MCF 10A (cell line): ENCODE measurements around the gene PITPNM3. TPM values are rescaled to one million over a fixed set of nuclear protein-coding genes. Genes with fewer than 3 reads are reported as not detected.

ENCODE experiments used
- BruUV-seq: library from RNA; stranded (reverse); fragments of 400-500 nt; replicated peaks from 2 replicates; lab custom pipeline; 2021; lab: Mats Ljungman, UMichigan
- CTCF ChIA-PET: fragments of 300-600 bp; sonication (Branson Sonifier 250); formaldehyde crosslinking; extraction: SDS; loops from one replicate; lab custom pipeline; 2021; ENCODE audit warnings: antibody characterized with exemption, inconsistent platforms; lab: Yijun Ruan, JAX
- POLR2A ChIA-PET: fragments of 300-600, 350-650 bp; sonication (Branson Sonifier 250); formaldehyde crosslinking; extraction: SDS; loops from one replicate; lab custom pipeline; 2020; ENCODE audit warnings: antibody characterized with exemption, inconsistent platforms; lab: Yijun Ruan, JAX
- DNase-seq: peaks from one replicate; pipeline ENCODE4 v3.0.0-alpha.2; 2018; ENCODE audit not compliant: unreplicated experiment
- H3K27ac Mint-ChIP-seq: one replicate; pipeline ENCODE4 v1.8.0; 2022; ENCODE audit warnings: mild to moderate bottlenecking, low read depth, mixed read lengths; ENCODE audit not compliant: unreplicated experiment
- H3K27me3 Mint-ChIP-seq: one replicate; pipeline ENCODE4 v1.8.0; 2022; ENCODE audit warnings: mixed read lengths; ENCODE audit not compliant: insufficient read depth, unreplicated experiment
- H3K36me3 Mint-ChIP-seq: one replicate; pipeline ENCODE4 v1.8.0; 2022; ENCODE audit warnings: mild to moderate bottlenecking, moderate library complexity, mixed read lengths; ENCODE audit not compliant: insufficient read depth, unreplicated experiment
- H3K4me1 Mint-ChIP-seq: one replicate; pipeline ENCODE4 v1.8.0; 2022; ENCODE audit warnings: mixed read lengths; ENCODE audit not compliant: insufficient read depth, unreplicated experiment
- H3K4me3 Mint-ChIP-seq: one replicate; pipeline ENCODE4 v1.8.0; 2022; ENCODE audit warnings: mild to moderate bottlenecking, moderate library complexity, mixed read lengths; ENCODE audit not compliant: unreplicated experiment
- H3K9me3 Mint-ChIP-seq: one replicate; pipeline ENCODE4 v1.8.0; 2022; ENCODE audit warnings: mixed read lengths; ENCODE audit not compliant: unreplicated experiment
- intact Hi-C: fragments of 100-400 bp; cut with micrococcal nuclease; formaldehyde crosslinking; loops from 2 replicates; pipeline ENCODE4 v1.14.1; 2022
- total RNA-seq: library from RNA; stranded (reverse); gene quantifications from 2 replicates; pipeline ENCODE4 v1.2.3, GENCODE V29; 2022
- TF ChIP-seq, protein P1 (sequence below): fragments of 200-600 bp; IDR thresholded peaks from one replicate; pipeline ENCODE4 v1.8.0; 2022; ENCODE audit warnings: antibody characterized with exemption, mild to moderate bottlenecking; ENCODE audit not compliant: unreplicated experiment

PITPNM3 gene
- total RNA-seq, 1 experiment from 2014 or later = 22.8 TPM

DNA sequence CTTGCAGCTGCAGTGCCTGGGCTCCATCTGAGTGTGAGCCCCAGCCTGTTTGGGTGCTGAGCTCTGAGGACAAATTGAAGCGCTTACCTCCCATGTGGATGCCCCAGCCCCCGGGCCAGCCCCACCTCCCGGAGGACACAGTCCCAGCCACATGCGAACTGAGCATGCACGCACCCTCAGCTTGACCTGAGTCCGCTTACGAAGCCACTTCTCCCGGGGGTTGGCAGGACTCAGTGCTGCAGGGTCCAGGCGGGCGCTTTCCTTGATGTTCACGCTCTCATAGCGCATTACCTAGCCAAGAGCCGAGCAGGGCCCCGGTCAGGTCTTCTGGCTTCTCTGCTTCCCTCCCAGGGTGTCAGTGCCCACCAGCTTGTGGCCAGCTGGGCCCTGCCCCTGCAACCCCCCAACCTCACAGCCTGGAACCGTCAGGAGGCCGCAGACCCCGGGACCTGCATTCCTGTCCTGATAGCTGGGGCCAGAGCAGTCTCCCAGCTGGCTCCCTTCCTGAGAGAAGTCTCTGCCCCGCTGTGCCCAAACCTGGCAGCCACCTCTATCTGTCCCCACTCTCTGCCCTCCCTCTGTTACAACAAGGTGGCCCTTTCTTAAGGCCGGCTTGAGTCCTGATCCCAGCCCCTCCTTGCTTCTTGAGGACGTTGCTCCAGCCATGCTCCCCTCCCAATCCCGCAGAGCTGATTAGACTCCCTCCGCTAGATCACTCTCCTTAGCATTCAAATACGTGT is 88.1 kb downstream of the PITPNM3 start:
- no peaks in the 10 kb centered on the region for H3K9me3 Mint-ChIP-seq
- POLR2A ChIA-PET = no interaction called here
- BruUV-seq = no TSS peak
- TF ChIP-seq, protein P1, sequence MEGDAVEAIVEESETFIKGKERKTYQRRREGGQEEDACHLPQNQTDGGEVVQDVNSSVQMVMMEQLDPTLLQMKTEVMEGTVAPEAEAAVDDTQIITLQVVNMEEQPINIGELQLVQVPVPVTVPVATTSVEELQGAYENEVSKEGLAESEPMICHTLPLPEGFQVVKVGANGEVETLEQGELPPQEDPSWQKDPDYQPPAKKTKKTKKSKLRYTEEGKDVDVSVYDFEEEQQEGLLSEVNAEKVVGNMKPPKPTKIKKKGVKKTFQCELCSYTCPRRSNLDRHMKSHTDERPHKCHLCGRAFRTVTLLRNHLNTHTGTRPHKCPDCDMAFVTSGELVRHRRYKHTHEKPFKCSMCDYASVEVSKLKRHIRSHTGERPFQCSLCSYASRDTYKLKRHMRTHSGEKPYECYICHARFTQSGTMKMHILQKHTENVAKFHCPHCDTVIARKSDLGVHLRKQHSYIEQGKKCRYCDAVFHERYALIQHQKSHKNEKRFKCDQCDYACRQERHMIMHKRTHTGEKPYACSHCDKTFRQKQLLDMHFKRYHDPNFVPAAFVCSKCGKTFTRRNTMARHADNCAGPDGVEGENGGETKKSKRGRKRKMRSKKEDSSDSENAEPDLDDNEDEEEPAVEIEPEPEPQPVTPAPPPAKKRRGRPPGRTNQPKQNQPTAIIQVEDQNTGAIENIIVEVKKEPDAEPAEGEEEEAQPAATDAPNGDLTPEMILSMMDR = no peak
- H3K4me1 Mint-ChIP-seq = peaks cover 16% of the 10 kb centered on the region
- intact Hi-C loops = no loop called here
- peaks cover 30% of the 10 kb centered on the region for H3K36me3 Mint-ChIP-seq
- H3K27me3 Mint-ChIP-seq = no peaks in the 10 kb centered on the region
- DNase-seq = no peak
- H3K27ac Mint-ChIP-seq = no peak overlapping the region
- H3K4me3 Mint-ChIP-seq = no peak overlapping the region
- CTCF ChIA-PET = interaction anchor here (0.5 to 0.6 kb wide), 2 partner anchors 86 to 1358 kb away, joined by 3 to 4 read pairs; no protein-coding TSS in a partner anchor

- H3K4me3 Mint-ChIP-seq = no peak overlapping the region
- TF ChIP-seq, protein P1 = no peak
- peaks cover 27% of the 10 kb centered on the region for H3K36me3 Mint-ChIP-seq
- ChIA-PET CTCF (no interaction called here), POLR2A (interaction anchor here (0.7 kb wide), 1 partner anchor 110 kb away, joined by 3 read pairs; no protein-coding TSS in a partner anchor)
- H3K27me3 Mint-ChIP-seq = no peaks in the 10 kb centered on the region
- DNase-seq = no peak
- intact Hi-C loops = no loop called here
- peaks cover 11% of the 10 kb centered on the region for H3K4me1 Mint-ChIP-seq
- H3K9me3 Mint-ChIP-seq = no peaks in the 10 kb centered on the region
- no TSS peak for BruUV-seq
- H3K27ac Mint-ChIP-seq = no peak overlapping the region
Observed at GRCh38 chr17:6467567-6467966, 88.8 kb downstream of the PITPNM3 start.

GRCh38 chr17:6465206-6466003 is 91.0 kb downstream of the PITPNM3 start:
- POLR2A ChIA-PET = no interaction called here
- CTCF ChIA-PET = interaction anchor here (1.1 kb wide), 1 partner anchor 9 kb away, joined by 3 read pairs; no protein-coding TSS in a partner anchor
- H3K9me3 Mint-ChIP-seq = no peaks in the 10 kb centered on the region
- H3K36me3 Mint-ChIP-seq = peaks cover 35% of the 10 kb centered on the region
- H3K27me3 Mint-ChIP-seq = no peaks in the 10 kb centered on the region
- no peak overlapping the region for H3K4me3 Mint-ChIP-seq
- no peaks in the 10 kb centered on the region for H3K4me1 Mint-ChIP-seq
- intact Hi-C loops = no loop called here
- H3K27ac Mint-ChIP-seq = no peak overlapping the region
- DNase-seq = no peak
- BruUV-seq = no TSS peak
- TF ChIP-seq, protein P1 = no peak

DNA sequence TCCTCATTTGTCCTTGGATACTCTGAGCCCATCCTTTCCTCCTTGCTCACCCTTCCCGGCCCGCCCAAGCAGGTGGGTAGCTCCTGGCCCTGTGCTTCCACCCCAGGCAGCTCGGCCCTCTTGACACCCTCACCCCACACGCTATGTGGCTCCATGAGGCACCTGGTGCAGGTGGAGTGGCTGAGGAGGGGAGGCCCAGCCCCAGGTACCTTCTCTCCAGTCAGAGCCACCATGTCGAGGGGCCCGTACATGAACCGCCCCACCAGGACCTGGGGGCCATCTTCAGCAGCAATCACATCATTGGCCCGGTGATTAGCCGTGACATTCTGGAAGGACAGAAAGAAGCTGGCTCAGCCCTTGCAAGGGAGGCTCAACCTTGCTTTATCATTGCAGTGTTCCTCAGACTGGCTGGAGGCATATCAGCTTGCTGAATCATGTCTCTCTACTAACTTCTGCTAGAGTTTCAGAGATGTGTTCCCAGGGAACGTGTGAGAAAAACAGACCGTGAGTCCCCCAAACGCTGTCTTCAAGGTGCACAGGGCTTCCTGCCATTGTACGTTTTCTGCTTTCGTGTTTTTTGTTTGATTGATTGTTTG is 91.8 kb downstream of the PITPNM3 start:
- H3K27me3 Mint-ChIP-seq = no peaks in the 10 kb centered on the region
- intact Hi-C loops = no loop called here
- H3K4me3 Mint-ChIP-seq = no peak overlapping the region
- DNase-seq = no peak
- no TSS peak for BruUV-seq
- H3K36me3 Mint-ChIP-seq = peaks cover 38% of the 10 kb centered on the region
- H3K27ac Mint-ChIP-seq = no peak overlapping the region
- POLR2A ChIA-PET = no interaction called here
- H3K4me1 Mint-ChIP-seq = no peaks in the 10 kb centered on the region
- TF ChIP-seq, protein P1 = no peak
- H3K9me3 Mint-ChIP-seq = no peaks in the 10 kb centered on the region
- CTCF ChIA-PET = interaction anchor here (0.8 to 1.1 kb wide), 2 partner anchors 8 to 10 kb away, joined by 3 to 4 read pairs; no protein-coding TSS in a partner anchor
